SK-N-SH (cell line): ENCODE data around the gene HMGB2. TPM values are rescaled to one million over a fixed set of nuclear protein-coding genes. Genes with fewer than 3 reads are reported as not detected.

ENCODE experiments used
- CTCF ChIA-PET: fragments of 300-600, 350-600 bp; formaldehyde crosslinking; extraction: SDS; loops from one replicate; lab custom pipeline; 2021; lab: Yijun Ruan, JAX
- POLR2A ChIA-PET: fragments of 350-600 bp; sonication (Branson Sonifier 250); formaldehyde crosslinking; extraction: SDS; loops from one replicate; lab custom pipeline; 2020; ENCODE audit warnings: antibody characterized with exemption, inconsistent platforms; lab: Yijun Ruan, JAX
- DNase-seq: peaks from one replicate; pipeline ENCODE4 v3.0.0; 2012
- H2AFZ ChIP-seq: fragments of 200-600 bp; sonication (generic); 2 replicates; pipeline ENCODE4 v1.8.1; 2016; ENCODE audit warnings: antibody characterized with exemption, mild to moderate bottlenecking, low read depth
- H3F3A ChIP-seq: fragments of 200-600 bp; sonication (generic); replicated peaks from 2 replicates; pipeline ENCODE3; 2016; ENCODE audit warnings: antibody characterized with exemption, mild to moderate bottlenecking; ENCODE audit not compliant: insufficient read depth
- H3K27ac ChIP-seq, 2 experiments: fragments of 200-500 bp in 1 of 2; fragments of 200-600 bp in 1 of 2; sonication (Bioruptor generic) in 1 of 2; sonication (generic), shearing (Covaris generic) in 1 of 2; 2 replicates each; pipeline versions ENCODE4 v1.5.1 to v1.6.1; 2014 to 2016; ENCODE audit warnings: low read depth in 2 of 2, inconsistent platforms in 1 of 2, low read length in 1 of 2, mild to moderate bottlenecking in 1 of 2, mixed read lengths in 1 of 2
- H3K27me3 ChIP-seq: fragments of 200-600 bp; sonication (generic), shearing (Covaris generic); 2 replicates; pipeline ENCODE4 v1.6.1; 2016; ENCODE audit warnings: mixed run types; ENCODE audit not compliant: insufficient read depth
- H3K36me3 ChIP-seq, 2 experiments: fragments of 200-500 bp in 1 of 2; fragments of 200-600 bp in 1 of 2; sonication (Bioruptor generic) in 1 of 2; sonication (generic) in 1 of 2; replicated peaks in 1 of 2; 2 replicates each; pipeline versions ENCODE3 to v1.5.1; 2014 to 2016; ENCODE audit warnings: low read length in 1 of 2, mild to moderate bottlenecking in 1 of 2; ENCODE audit not compliant: insufficient read depth in 2 of 2, control insufficient read depth in 1 of 2
- H3K4me1 ChIP-seq, 2 experiments: fragments of 200-500 bp in 1 of 2; fragments of 200-600 bp in 1 of 2; sonication (Bioruptor generic) in 1 of 2; sonication (generic), shearing (Covaris generic) in 1 of 2; 2 replicates each; pipeline versions ENCODE4 v1.5.1 to v1.6.1; 2014 to 2016; ENCODE audit warnings: low read depth in 1 of 2, low read length in 1 of 2, mixed run types in 1 of 2; ENCODE audit not compliant: insufficient read depth in 2 of 2, control insufficient read depth in 1 of 2
- H3K4me2 ChIP-seq: fragments of 200-600 bp; sonication (generic), shearing (Covaris generic); 2 replicates; pipeline ENCODE4 v1.6.1; 2017; ENCODE audit warnings: mixed run types
- H3K4me3 ChIP-seq, 2 experiments: fragments of 200-500 bp in 1 of 2; fragments of 200-600 bp in 1 of 2; sonication (Bioruptor generic) in 1 of 2; sonication (generic), shearing (Covaris generic) in 1 of 2; 2 replicates each; pipeline versions ENCODE4 v1.5.1 to v1.8.1; 2014 to 2016; ENCODE audit warnings: low read depth in 2 of 2, inconsistent platforms in 1 of 2, low read length in 1 of 2, mild to moderate bottlenecking in 1 of 2, mixed read lengths in 1 of 2, moderate library complexity in 1 of 2
- H3K79me2 ChIP-seq: fragments of 200-600 bp; sonication (generic); 2 replicates; pipeline ENCODE4 v1.8.1; 2017; ENCODE audit warnings: mild to moderate bottlenecking; ENCODE audit not compliant: insufficient read depth
- H3K9ac ChIP-seq: fragments of 200-600 bp; sonication (generic); 2 replicates; pipeline ENCODE4 v1.6.1; 2017; ENCODE audit warnings: mixed run types
- H3K9me2 ChIP-seq: fragments of 200-600 bp; sonication (generic); 2 replicates; pipeline ENCODE4 v1.6.1; 2017; ENCODE audit warnings: mixed run types
- H3K9me3 ChIP-seq: fragments of 200-600 bp; sonication (generic); 2 replicates; pipeline ENCODE4 v1.6.1; 2017; ENCODE audit warnings: mixed run types, mild to moderate bottlenecking, moderate library complexity
- H4K20me1 ChIP-seq: fragments of 200-600 bp; sonication (generic); 2 replicates; pipeline ENCODE4 v1.6.1; 2017; ENCODE audit warnings: mild to moderate bottlenecking, mixed run types; ENCODE audit not compliant: insufficient read depth
- ELF1 ChIP-seq: IDR thresholded peaks from 2 replicates; pipeline ENCODE4 v1.4.0; 2012
- EP300 ChIP-seq, 2 experiments: IDR thresholded peaks; 2 replicates each; pipeline versions ENCODE4 v1.4.0 to v1.6.1; 2012; ENCODE audit warnings: borderline replicate concordance in 1 of 2, low read depth in 1 of 2, low read length in 1 of 2
- EZH2phosphoT487 ChIP-seq: fragments of 200-600 bp; sonication (generic); IDR thresholded peaks from 2 replicates; pipeline ENCODE4 v1.6.1; 2017; ENCODE audit warnings: low read depth, mixed run types, mild to moderate bottlenecking, antibody characterized with exemption, moderate library complexity, borderline replicate concordance
- FOSL2 ChIP-seq: IDR thresholded peaks from 2 replicates; pipeline ENCODE4 v1.4.0; 2012; ENCODE audit warnings: low read depth, mild to moderate bottlenecking, moderate library complexity, borderline replicate concordance
- FOXM1 ChIP-seq: IDR thresholded peaks from 2 replicates; pipeline ENCODE4 v1.4.0; 2012; ENCODE audit warnings: low read depth, mild to moderate bottlenecking
- GATA2 ChIP-seq: sonication (generic); formaldehyde crosslinking; IDR thresholded peaks from 2 replicates; pipeline ENCODE4 v1.5.0; 2020; ENCODE audit warnings: mild to moderate bottlenecking, missing genetic modification reagents
- JUND ChIP-seq: IDR thresholded peaks from 2 replicates; pipeline ENCODE4 v1.4.0; 2012
- MEF2A ChIP-seq: IDR thresholded peaks from 2 replicates; pipeline ENCODE4 v1.4.0; 2012; ENCODE audit warnings: low read depth, borderline replicate concordance
- NFIC ChIP-seq: IDR thresholded peaks from 2 replicates; pipeline ENCODE4 v1.4.0; 2012; ENCODE audit warnings: borderline replicate concordance
- NRF1 ChIP-seq: IDR thresholded peaks from 2 replicates; pipeline ENCODE4 v1.6.1; 2012; ENCODE audit warnings: low read depth, mild to moderate bottlenecking, low read length
- PBX3 ChIP-seq: IDR thresholded peaks from 2 replicates; pipeline ENCODE4; 2012
- POLR2AphosphoS5 ChIP-seq: IDR thresholded peaks from 2 replicates; pipeline ENCODE4 v1.6.1; 2012; ENCODE audit warnings: low read depth, low read length
- RAD21 ChIP-seq: IDR thresholded peaks from 2 replicates; pipeline ENCODE4 v1.6.1; 2012; ENCODE audit warnings: mild to moderate bottlenecking, low read length
- REST ChIP-seq: IDR thresholded peaks from 2 replicates; pipeline ENCODE4 v1.6.1; 2012; ENCODE audit warnings: mild to moderate bottlenecking, low read depth, low read length, moderate library complexity
- RFX5 ChIP-seq: IDR thresholded peaks from 2 replicates; pipeline ENCODE4 v1.6.1; 2012; ENCODE audit warnings: mild to moderate bottlenecking, improper control_type of control experiment, low read length
- RXRA ChIP-seq: IDR thresholded peaks from 2 replicates; pipeline ENCODE4 v1.4.0; 2012; ENCODE audit warnings: low read depth, mild to moderate bottlenecking, borderline replicate concordance
- TAF1 ChIP-seq: IDR thresholded peaks from 2 replicates; pipeline ENCODE4 v1.6.1; 2012; ENCODE audit warnings: low read depth, mild to moderate bottlenecking, low read length, moderate library complexity, borderline replicate concordance
- TEAD4 ChIP-seq: IDR thresholded peaks from 2 replicates; pipeline ENCODE4 v1.4.0; 2012; ENCODE audit warnings: mild to moderate bottlenecking, borderline replicate concordance; ENCODE audit not compliant: insufficient read depth
- USF2 ChIP-seq: fragments of 150-350 bp; IDR thresholded peaks from 2 replicates; pipeline ENCODE4 v1.6.1; 2017; ENCODE audit warnings: antibody characterized with exemption, low read length, low read depth, borderline replicate concordance
- WGBS: methylation state at CpG from one replicate; pipeline ENCODE4 v1.1.6; 2017; ENCODE audit warnings: low lambda C conversion rate; 5-methylcytosine and 5-hydroxymethylcytosine counted together
- polyA plus RNA-seq, 3 experiments: library from polyadenylated mRNA; depleted of rRNA; stranded (reverse); fragments of >200 nt; gene quantifications; 2 replicates each; pipeline ENCODE4 v1.2.3, GENCODE V29; 2012
- TF ChIP-seq, protein P1 (sequence below): IDR thresholded peaks from 2 replicates; pipeline ENCODE4 v1.4.0; 2012; ENCODE audit warnings: low read depth, borderline replicate concordance
- TF ChIP-seq, protein P2 (sequence below): fragments of 150-350 bp; IDR thresholded peaks from 2 replicates; pipeline ENCODE4 v1.6.1; 2016; ENCODE audit warnings: mild to moderate bottlenecking, low read depth, low read length
- TF ChIP-seq, protein P3 (sequence below): IDR thresholded peaks from 2 replicates; pipeline ENCODE4 v1.4.0; 2012; ENCODE audit warnings: low read depth, borderline replicate concordance

HMGB2 gene
- polyA plus RNA-seq (2012; rRNA removed) = 123 and 130 TPM in 2 replicates
- 184 and 256 TPM in 2 replicates for polyA plus RNA-seq (2012; cell fraction: cytosol; rRNA removed)
- polyA plus RNA-seq (2012; cell fraction: nucleus; rRNA removed) = 28.9 and 47.2 TPM in 2 replicates

DNA sequence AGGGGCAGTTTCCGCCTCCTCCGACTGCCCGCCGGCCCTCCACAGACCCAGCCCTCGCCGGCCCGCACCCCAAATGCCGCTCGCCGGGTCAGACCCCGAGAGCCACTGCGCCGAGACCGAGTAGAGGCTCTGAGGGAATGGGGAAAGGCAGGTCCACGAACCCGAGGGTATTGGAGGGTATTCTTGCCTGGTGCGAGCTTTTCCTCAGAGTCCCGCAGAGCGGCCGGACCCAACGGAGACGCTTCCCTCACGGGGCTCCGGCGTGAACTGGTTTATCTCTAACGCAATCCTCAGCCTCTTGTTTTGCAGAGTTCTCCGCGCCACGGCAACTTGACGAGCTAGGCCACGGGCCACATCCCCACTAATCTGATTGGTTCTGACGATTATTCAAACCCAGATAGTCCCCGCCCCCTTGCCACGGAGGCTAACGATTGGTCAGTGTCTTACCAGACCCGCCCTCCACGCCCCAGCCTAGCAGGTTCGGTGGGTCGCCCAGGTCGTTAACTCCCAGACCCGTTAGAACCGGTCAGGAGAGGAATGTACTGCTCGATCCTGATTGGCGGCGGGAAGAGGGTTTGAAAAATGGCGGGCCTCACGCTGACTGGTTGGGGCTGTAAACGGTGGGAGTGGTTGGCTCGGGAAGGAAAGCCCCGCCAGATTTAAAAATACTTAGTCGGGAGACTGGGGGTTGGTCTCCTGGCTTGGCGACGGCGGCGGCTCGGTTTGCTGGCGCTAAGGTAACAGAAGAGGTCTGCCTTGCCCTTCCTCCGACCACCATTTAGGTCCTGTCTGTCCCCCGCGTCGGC lies at the start of gene HMGB2:
Gene HMGB2, minus strand, starts transcription at position 274 of the 806 bp plus-strand sequence. CDS start 709 bp downstream, outside the sequence.
- peak within 1 kb of the TSS; percentile 96 to 98 for H3K27ac ChIP-seq
- ChIA-PET CTCF (interaction anchor here (0.7 to 2.0 kb wide), 8 partner anchors 12 to 321 kb away, joined by 3 to 9 read pairs (median 4); no protein-coding TSS in a partner anchor), POLR2A (interaction anchor here (0.6 to 5.7 kb wide), 16 partner anchors 11 to 802 kb away, joined by 3 to 69 read pairs (median 4); partner anchors contain the start of gene SAP30)
- peak within 1 kb of the TSS; percentile 100 for H3K9ac ChIP-seq
- H3K9me2 ChIP-seq = no peaks in the 10 kb centered on the region
- 1% methylated on average over 32 of the region's 61 CpGs for WGBS
- H3K79me2 ChIP-seq = peaks cover 56% of the 10 kb centered on the region
- H3K4me1 ChIP-seq = peaks cover 19 to 24% of the 10 kb centered on the region in 2 experiments
- peak within 1 kb of the TSS; percentile 91 for H3K4me2 ChIP-seq
- H4K20me1 ChIP-seq = peaks cover 25% of the 10 kb centered on the region
- H2AFZ ChIP-seq = peak within 1 kb of the TSS; percentile 95
- H3K27me3 ChIP-seq = no peaks in the 10 kb centered on the region
- H3F3A ChIP-seq = peaks cover 36% of the 10 kb centered on the region
- peaks cover 30 to 35% of the 10 kb centered on the region in 2 experiments for H3K36me3 ChIP-seq
- H3K4me3 ChIP-seq = peak within 1 kb of the TSS; percentile 96 to 99
- peak; percentile 97 for DNase-seq
- H3K9me3 ChIP-seq = no peaks in the 10 kb centered on the region
- TF ChIP-seq, protein P1, sequence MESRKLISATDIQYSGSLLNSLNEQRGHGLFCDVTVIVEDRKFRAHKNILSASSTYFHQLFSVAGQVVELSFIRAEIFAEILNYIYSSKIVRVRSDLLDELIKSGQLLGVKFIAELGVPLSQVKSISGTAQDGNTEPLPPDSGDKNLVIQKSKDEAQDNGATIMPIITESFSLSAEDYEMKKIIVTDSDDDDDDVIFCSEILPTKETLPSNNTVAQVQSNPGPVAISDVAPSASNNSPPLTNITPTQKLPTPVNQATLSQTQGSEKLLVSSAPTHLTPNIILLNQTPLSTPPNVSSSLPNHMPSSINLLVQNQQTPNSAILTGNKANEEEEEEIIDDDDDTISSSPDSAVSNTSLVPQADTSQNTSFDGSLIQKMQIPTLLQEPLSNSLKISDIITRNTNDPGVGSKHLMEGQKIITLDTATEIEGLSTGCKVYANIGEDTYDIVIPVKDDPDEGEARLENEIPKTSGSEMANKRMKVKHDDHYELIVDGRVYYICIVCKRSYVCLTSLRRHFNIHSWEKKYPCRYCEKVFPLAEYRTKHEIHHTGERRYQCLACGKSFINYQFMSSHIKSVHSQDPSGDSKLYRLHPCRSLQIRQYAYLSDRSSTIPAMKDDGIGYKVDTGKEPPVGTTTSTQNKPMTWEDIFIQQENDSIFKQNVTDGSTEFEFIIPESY = no peak
- TF ChIP-seq RFX5 = peak; percentile 81
- peak; percentile 99 for TF ChIP-seq POLR2AphosphoS5
- no peak for TF ChIP-seq RXRA
- TF ChIP-seq, protein P2, sequence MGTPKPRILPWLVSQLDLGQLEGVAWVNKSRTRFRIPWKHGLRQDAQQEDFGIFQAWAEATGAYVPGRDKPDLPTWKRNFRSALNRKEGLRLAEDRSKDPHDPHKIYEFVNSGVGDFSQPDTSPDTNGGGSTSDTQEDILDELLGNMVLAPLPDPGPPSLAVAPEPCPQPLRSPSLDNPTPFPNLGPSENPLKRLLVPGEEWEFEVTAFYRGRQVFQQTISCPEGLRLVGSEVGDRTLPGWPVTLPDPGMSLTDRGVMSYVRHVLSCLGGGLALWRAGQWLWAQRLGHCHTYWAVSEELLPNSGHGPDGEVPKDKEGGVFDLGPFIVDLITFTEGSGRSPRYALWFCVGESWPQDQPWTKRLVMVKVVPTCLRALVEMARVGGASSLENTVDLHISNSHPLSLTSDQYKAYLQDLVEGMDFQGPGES = peak; percentile 56
- TF ChIP-seq, protein P3, sequence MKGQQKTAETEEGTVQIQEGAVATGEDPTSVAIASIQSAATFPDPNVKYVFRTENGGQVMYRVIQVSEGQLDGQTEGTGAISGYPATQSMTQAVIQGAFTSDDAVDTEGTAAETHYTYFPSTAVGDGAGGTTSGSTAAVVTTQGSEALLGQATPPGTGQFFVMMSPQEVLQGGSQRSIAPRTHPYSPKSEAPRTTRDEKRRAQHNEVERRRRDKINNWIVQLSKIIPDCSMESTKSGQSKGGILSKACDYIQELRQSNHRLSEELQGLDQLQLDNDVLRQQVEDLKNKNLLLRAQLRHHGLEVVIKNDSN = peak; percentile 67; the same call in 1 of the 2 replicates
- peak; percentile 78; the same call in 1 of the 2 replicates for TF ChIP-seq REST
- TF ChIP-seq JUND = no peak
- TF ChIP-seq TAF1 = peak; percentile 97
- peak; percentile 27; the same call in 1 of the 2 replicates for TF ChIP-seq PBX3
- no peak for TF ChIP-seq EZH2phosphoT487
- TF ChIP-seq FOXM1 = peak; percentile 99
- no peak for TF ChIP-seq NRF1
- peak; percentile 71 for TF ChIP-seq GATA2 (CRISPR knock-in tag)
- no peak for TF ChIP-seq USF2
- no peak for TF ChIP-seq RAD21
- TF ChIP-seq EP300 (IDR thresholded peaks at IDR 0.05; ENCODE audit: borderline replicate concordance in 1 of 2, low read depth in 1 of 2, low read length in 1 of 2) = no peak; a peak in 1 of 4 replicates
- no peak for TF ChIP-seq FOSL2
- TF ChIP-seq MEF2A = no peak
- no peak for TF ChIP-seq NFIC
- TF ChIP-seq TEAD4 = no peak
- no peak for TF ChIP-seq ELF1
